ENCODE results near the gene C16orf74.

Gene C16orf74

GRCh38 chr16:85664580-85665372 is 86.1 kb downstream of the C16orf74 start:
- H3K36me3 ChIP-seq (replicated peaks; ENCODE audit: insufficient read depth, low read length) = no peaks in the 10 kb centered on the region
- no peak overlapping the region for H3K4me3 ChIP-seq (ENCODE audit: low read length)
- H3K9ac ChIP-seq (ENCODE audit: low read length) = no peak overlapping the region
- no peaks in the 10 kb centered on the region for H3K9me2 ChIP-seq (replicated peaks; ENCODE audit: insufficient read depth, low read length)
- no peaks in the 10 kb centered on the region for H4K20me1 ChIP-seq (ENCODE audit: insufficient read depth, low read length)
- H3F3A ChIP-seq (ENCODE audit: insufficient read depth, low read length) = no peaks in the 10 kb centered on the region
- no peaks in the 10 kb centered on the region for H3K79me2 ChIP-seq (ENCODE audit: low read length)
- DNase-seq = no peak
- no peak overlapping the region for H2AFZ ChIP-seq (ENCODE audit: low read length)
- no peaks in the 10 kb centered on the region for H3K4me1 ChIP-seq (ENCODE audit: low read length)
- H3K27ac ChIP-seq (ENCODE audit: low read length) = no peak overlapping the region
- H3K9me3 ChIP-seq (replicated peaks; ENCODE audit: insufficient read depth, low read length) = no peaks in the 10 kb centered on the region
- no peaks in the 10 kb centered on the region for H3K27me3 ChIP-seq (replicated peaks; ENCODE audit: insufficient read depth, low read length)
- H3K4me2 ChIP-seq (ENCODE audit: low read depth, low read length) = no peak overlapping the region
- TF ChIP-seq EZH2phosphoT487 (IDR thresholded peaks at IDR 0.05; ENCODE audit: low read length) (no peak), CTCF (IDR thresholded peaks at IDR 0.05; ENCODE audit: low read length) (no peak), EZH2 (optimal IDR thresholded peaks at IDR 0.05; ENCODE audit: low read depth, low read length) (no peak)

GRCh38 chr16:85663891-85664321 is 87.0 kb downstream of the C16orf74 start:
- Histone ChIP-seq H3K27me3 (replicated peaks; ENCODE audit: insufficient read depth, low read length) (no peaks in the 10 kb centered on the region), H3K36me3 (replicated peaks; ENCODE audit: insufficient read depth, low read length) (no peaks in the 10 kb centered on the region)
- no peak for TF ChIP-seq CTCF (IDR thresholded peaks at IDR 0.05; ENCODE audit: low read length)
- no peak for TF ChIP-seq EZH2 (optimal IDR thresholded peaks at IDR 0.05; ENCODE audit: low read depth, low read length)
- no peak for TF ChIP-seq EZH2phosphoT487 (IDR thresholded peaks at IDR 0.05; ENCODE audit: low read length)

GRCh38 chr16:85662976-85663830 is 87.7 kb downstream of the C16orf74 start:
- H4K20me1 ChIP-seq (ENCODE audit: insufficient read depth, low read length) = no peaks in the 10 kb centered on the region
- no peaks in the 10 kb centered on the region for H3K36me3 ChIP-seq (replicated peaks; ENCODE audit: insufficient read depth, low read length)
- DNase-seq = no peak
- no peak overlapping the region for H2AFZ ChIP-seq (ENCODE audit: low read length)
- no peaks in the 10 kb centered on the region for H3K27me3 ChIP-seq (replicated peaks; ENCODE audit: insufficient read depth, low read length)
- no peaks in the 10 kb centered on the region for H3F3A ChIP-seq (ENCODE audit: insufficient read depth, low read length)
- no peak overlapping the region for H3K4me2 ChIP-seq (ENCODE audit: low read depth, low read length)
- H3K27ac ChIP-seq (ENCODE audit: low read length) = no peak overlapping the region
- no peaks in the 10 kb centered on the region for H3K79me2 ChIP-seq (ENCODE audit: low read length)
- no peak overlapping the region for H3K4me3 ChIP-seq (ENCODE audit: low read length)
- H3K9me2 ChIP-seq (replicated peaks; ENCODE audit: insufficient read depth, low read length) = no peaks in the 10 kb centered on the region
- no peak for TF ChIP-seq EZH2phosphoT487 (IDR thresholded peaks at IDR 0.05; ENCODE audit: low read length)
- TF ChIP-seq CTCF (IDR thresholded peaks at IDR 0.05; ENCODE audit: low read length) = no peak
- TF ChIP-seq EZH2 (optimal IDR thresholded peaks at IDR 0.05; ENCODE audit: low read depth, low read length) = no peak
- H3K4me1 ChIP-seq (ENCODE audit: low read length) = no peaks in the 10 kb centered on the region
- H3K9ac ChIP-seq (ENCODE audit: low read length) = no peak overlapping the region
- H3K9me3 ChIP-seq (replicated peaks; ENCODE audit: insufficient read depth, low read length) = no peaks in the 10 kb centered on the region

More at GRCh38 chr16:85663891-85664321, 87.0 kb downstream of the C16orf74 start:
- H3K27ac ChIP-seq (ENCODE audit: low read length) = no peak overlapping the region
- H3K4me1 ChIP-seq (ENCODE audit: low read length) = no peaks in the 10 kb centered on the region
- no peaks in the 10 kb centered on the region for H3K9me2 ChIP-seq (replicated peaks; ENCODE audit: insufficient read depth, low read length)
- H3K79me2 ChIP-seq (ENCODE audit: low read length) = no peaks in the 10 kb centered on the region
- no peaks in the 10 kb centered on the region for H3K9me3 ChIP-seq (replicated peaks; ENCODE audit: insufficient read depth, low read length)
- H2AFZ ChIP-seq (ENCODE audit: low read length) = no peak overlapping the region
- no peak overlapping the region for H3K4me3 ChIP-seq (ENCODE audit: low read length)
- DNase-seq = no peak
- H3K9ac ChIP-seq (ENCODE audit: low read length) = no peak overlapping the region
- H4K20me1 ChIP-seq (ENCODE audit: insufficient read depth, low read length) = no peaks in the 10 kb centered on the region
- H3F3A ChIP-seq (ENCODE audit: insufficient read depth, low read length) = no peaks in the 10 kb centered on the region
- H3K4me2 ChIP-seq (ENCODE audit: low read depth, low read length) = no peak overlapping the region
